Central memory CD4-positive, alpha-beta T cell (primary cell): ENCODE data around the gene KIF17.

Experiments used
- DNase-seq: peaks from one replicate; pipeline ENCODE4 v3.0.0; 2022

KIF17 gene

GRCh38 chr1:20616847-20617487 is 100.8 kb downstream of the KIF17 start:
- DNase-seq, result no peak

DNA sequence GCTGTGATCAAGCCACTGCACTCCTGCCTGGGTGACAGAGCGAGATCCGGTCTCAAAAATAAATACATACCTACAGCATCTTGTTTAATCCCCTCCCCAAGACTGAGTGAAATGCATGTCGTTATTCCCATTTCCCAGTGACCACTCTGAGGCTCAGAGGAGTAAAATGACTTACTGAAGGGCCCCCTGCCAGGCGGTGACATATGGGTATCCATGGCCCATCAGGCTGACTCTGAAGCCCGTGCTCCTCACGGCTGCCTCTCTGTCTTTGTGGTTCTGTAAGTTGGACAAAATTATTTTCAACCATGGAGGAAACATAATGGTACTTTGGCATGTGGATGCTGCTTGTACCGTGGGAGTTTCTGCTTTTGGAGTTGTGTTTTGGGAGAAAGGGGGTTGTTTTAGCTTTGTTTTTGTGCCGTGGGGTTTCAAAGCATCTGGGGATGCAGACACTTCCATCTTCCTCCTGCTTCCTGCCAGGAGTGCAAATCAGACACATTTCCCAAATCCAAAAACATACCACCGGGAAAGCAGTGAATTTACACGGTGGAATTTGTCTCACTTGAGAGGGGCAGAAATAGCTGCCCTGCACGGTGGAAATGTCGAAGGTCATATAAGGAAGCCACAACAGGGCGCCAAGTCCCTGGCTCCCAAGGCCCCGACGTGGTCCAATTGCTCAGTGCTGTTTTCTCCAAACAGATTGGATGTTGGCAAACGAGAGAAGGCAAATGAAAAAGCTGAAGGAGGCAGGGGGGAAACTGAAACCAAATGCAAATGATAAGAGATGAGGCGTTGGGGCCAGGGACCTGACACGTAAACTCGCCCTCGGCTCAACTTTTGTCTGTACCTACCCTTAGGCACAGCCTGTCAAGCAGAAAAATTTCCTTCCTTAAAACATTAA is 101.6 kb downstream of the KIF17 start:
- no peak for DNase-seq

- no peak for DNase-seq
These were observed 103.7 kb downstream of the KIF17 start for GRCh38 chr1:20614131-20614579.
